Measurements from ENCODE around the gene OR13C8. TPM values are rescaled to one million over a fixed set of nuclear protein-coding genes. Genes with fewer than 3 reads are reported as not detected.

OR13C8 gene
- total and polyA plus RNA-seq, 2 of the 8 experiments (the other 6 are each of a cell fraction or from before 2014, with no cell fraction given), result not detected

Other genes starting within 250 kb of the OR13C8 start
- gene OR13F1, start 64.9 kb upstream of the OR13C8 start, total RNA-seq (2021; fragmentation: NEBNext Ultra II Directional; extraction: Animal tissue kit (Norgen Biotek cat#: 25700)), result not detected in 2 replicates
- not detected in 2 replicates for gene OR13F1, start 64.9 kb upstream of the OR13C8 start, polyA plus RNA-seq (2011; rRNA removed)
- not detected in 2 replicates for gene OR13C4, start 42.0 kb upstream of the OR13C8 start, total RNA-seq (2021; fragmentation: NEBNext Ultra II Directional; extraction: Animal tissue kit (Norgen Biotek cat#: 25700))
- gene OR13C4, start 42.0 kb upstream of the OR13C8 start, polyA plus RNA-seq (2011; rRNA removed), result not detected in 2 replicates
- not detected in 2 replicates for gene OR13C3, start 32.3 kb upstream of the OR13C8 start, total RNA-seq (2021; fragmentation: NEBNext Ultra II Directional; extraction: Animal tissue kit (Norgen Biotek cat#: 25700))
- 0.06 TPM in 1 of 2 replicates, not detected in the other for gene OR13C3, start 32.3 kb upstream of the OR13C8 start, polyA plus RNA-seq (2011; rRNA removed)
- not detected in 2 replicates for gene OR13C5, start 30.2 kb downstream of the OR13C8 start, total RNA-seq (2021; fragmentation: NEBNext Ultra II Directional; extraction: Animal tissue kit (Norgen Biotek cat#: 25700))
- gene OR13C5, start 30.2 kb downstream of the OR13C8 start, polyA plus RNA-seq (2011; rRNA removed), result not detected in 2 replicates
- not detected in 2 replicates for gene OR13C2, start 36.5 kb downstream of the OR13C8 start, total RNA-seq (2021; fragmentation: NEBNext Ultra II Directional; extraction: Animal tissue kit (Norgen Biotek cat#: 25700))
- not detected in 2 replicates for gene OR13C2, start 36.5 kb downstream of the OR13C8 start, polyA plus RNA-seq (2011; rRNA removed)
- not detected in 2 replicates for gene OR13C9, start 49.0 kb downstream of the OR13C8 start, total RNA-seq (2021; fragmentation: NEBNext Ultra II Directional; extraction: Animal tissue kit (Norgen Biotek cat#: 25700))
- gene OR13C9, start 49.0 kb downstream of the OR13C8 start, polyA plus RNA-seq (2011; rRNA removed), result not detected in 2 replicates
- not detected in 2 replicates for gene OR13D1, start 125.3 kb downstream of the OR13C8 start, total RNA-seq (2021; fragmentation: NEBNext Ultra II Directional; extraction: Animal tissue kit (Norgen Biotek cat#: 25700))
- not detected in 2 replicates for gene OR13D1, start 125.3 kb downstream of the OR13C8 start, polyA plus RNA-seq (2011; rRNA removed)
- gene NIPSNAP3A, start 178.5 kb downstream of the OR13C8 start, total RNA-seq (2021; fragmentation: NEBNext Ultra II Directional; extraction: Animal tissue kit (Norgen Biotek cat#: 25700)), result 6.9 and 9.3 TPM in 2 replicates
- gene NIPSNAP3A, start 178.5 kb downstream of the OR13C8 start, polyA plus RNA-seq (2011; rRNA removed), result 4.3 and 9.4 TPM in 2 replicates
- gene NIPSNAP3B, start 195.0 kb downstream of the OR13C8 start, total RNA-seq (2021; fragmentation: NEBNext Ultra II Directional; extraction: Animal tissue kit (Norgen Biotek cat#: 25700)), result 0.29 and 0.34 TPM in 2 replicates
- 0.14 and 0.20 TPM in 2 replicates for gene NIPSNAP3B, start 195.0 kb downstream of the OR13C8 start, polyA plus RNA-seq (2011; rRNA removed)